Memory B cell (primary cell): ENCODE results near the gene VSIG10L.

Experiments
- ATAC-seq: fragments of 150-1000 bp; cut with Tn5 transposase; 2 replicates; pipeline ENCODE4 v1.10.0; 2021; ENCODE audit warnings: low read depth, mild to moderate bottlenecking, moderate library complexity
- DNase-seq, 2 donors: peaks; one replicate each; pipeline ENCODE4 v3.0.0; 2022; ENCODE audit warnings: low spot score in 2 of 2
- H3K27ac Mint-ChIP-seq: one replicate; pipeline ENCODE4 v1.8.0; 2022; ENCODE audit warnings: mild to moderate bottlenecking, moderate library complexity, mixed read lengths
- H3K27me3 Mint-ChIP-seq: one replicate; pipeline ENCODE4 v1.8.0; 2022; ENCODE audit warnings: mixed read lengths
- H3K36me3 Mint-ChIP-seq: one replicate; pipeline ENCODE4 v1.8.0; 2022; ENCODE audit warnings: mild to moderate bottlenecking, mixed read lengths
- H3K4me1 Mint-ChIP-seq: one replicate; pipeline ENCODE4 v1.8.0; 2022; ENCODE audit warnings: mixed read lengths
- H3K4me3 Mint-ChIP-seq: one replicate; pipeline ENCODE4 v1.8.0; 2022; ENCODE audit warnings: mild to moderate bottlenecking, moderate library complexity, mixed read lengths
- H3K9me3 Mint-ChIP-seq: one replicate; pipeline ENCODE4 v1.8.0; 2022; ENCODE audit warnings: mixed read lengths

Gene VSIG10L

DNA sequence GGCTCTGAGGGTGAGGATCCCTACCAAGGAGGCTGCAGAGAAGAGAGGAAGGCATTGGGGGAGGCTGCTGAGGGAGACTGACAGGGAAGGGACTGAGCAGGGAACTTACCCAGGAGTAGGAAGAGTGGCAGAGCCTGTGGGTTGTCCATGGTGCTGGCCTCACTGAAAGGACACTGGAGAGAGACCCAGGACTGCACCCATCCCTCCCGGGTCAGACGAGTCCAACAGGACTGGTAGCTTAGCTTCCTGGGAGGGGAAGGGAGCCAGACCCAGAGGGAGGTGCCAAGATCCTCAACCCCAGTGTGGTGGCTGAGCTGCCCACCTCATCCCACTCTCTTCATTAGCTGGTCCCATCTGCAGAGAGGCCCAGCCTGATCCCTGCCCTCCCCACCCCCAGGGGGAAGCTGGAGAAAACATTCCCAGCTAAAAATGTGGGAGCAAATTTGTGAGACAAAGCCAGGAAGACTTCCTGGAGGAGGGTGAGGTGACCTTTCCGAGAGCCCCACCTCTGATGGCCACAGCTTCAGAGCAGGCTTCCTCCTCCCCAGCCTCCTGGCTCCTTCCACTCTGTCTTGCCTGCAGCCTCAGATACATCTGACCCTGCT is at the start of gene VSIG10L:
TSS of gene VSIG10L (minus strand) at position 164 of the 605 bp plus-strand sequence. CDS start at position 149, 15 bp downstream.
- ATAC-seq, result no peak
- H3K27ac Mint-ChIP-seq, result peak within 1 kb of the TSS; percentile 63

DNA sequence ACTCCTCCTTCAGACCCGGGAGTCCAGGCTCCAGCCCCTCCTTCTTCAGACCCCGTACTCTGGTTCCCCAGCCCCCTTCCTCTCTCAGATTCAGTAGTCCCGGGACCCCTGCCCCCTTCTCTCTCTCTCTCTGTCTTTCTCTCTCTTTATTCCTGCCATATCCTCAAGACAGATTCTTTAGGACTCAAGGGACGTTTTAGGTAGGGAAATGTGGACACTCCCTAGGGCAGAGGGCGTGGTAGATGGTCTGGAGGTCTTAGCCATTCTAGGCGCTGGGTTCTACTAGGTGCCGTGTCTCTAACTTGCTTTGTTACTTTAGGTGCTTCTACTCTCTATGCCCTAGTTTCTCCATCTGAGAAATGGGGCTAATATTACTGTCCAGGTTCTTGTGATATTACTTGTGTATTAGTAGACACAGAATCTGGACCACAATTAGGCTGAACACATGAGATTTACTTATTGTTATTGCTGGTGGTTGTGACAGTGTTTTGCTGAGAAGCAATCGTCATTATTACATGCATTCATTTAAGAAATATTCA is 49.2 kb upstream of the VSIG10L start:
- Mint-ChIP-seq H3K27me3 (peaks cover 2% of the 10 kb centered on the region), H3K4me3 (no peak overlapping the region), H3K36me3 (no peaks in the 10 kb centered on the region), H3K27ac (no peak overlapping the region), H3K4me1 (peaks cover 15% of the 10 kb centered on the region), H3K9me3 (no peaks in the 10 kb centered on the region)
- no peak for DNase-seq
- ATAC-seq, result no peak

More for the DNA sequence above, at the start of gene VSIG10L:
- Mint-ChIP-seq H3K4me3 (peak within 1 kb of the TSS; percentile 98), H3K4me1 (peaks cover 39% of the 10 kb centered on the region), H3K9me3 (no peaks in the 10 kb centered on the region), H3K36me3 (peaks cover 3% of the 10 kb centered on the region), H3K27me3 (no peaks in the 10 kb centered on the region)
- DNase-seq, result no peak

DNA sequence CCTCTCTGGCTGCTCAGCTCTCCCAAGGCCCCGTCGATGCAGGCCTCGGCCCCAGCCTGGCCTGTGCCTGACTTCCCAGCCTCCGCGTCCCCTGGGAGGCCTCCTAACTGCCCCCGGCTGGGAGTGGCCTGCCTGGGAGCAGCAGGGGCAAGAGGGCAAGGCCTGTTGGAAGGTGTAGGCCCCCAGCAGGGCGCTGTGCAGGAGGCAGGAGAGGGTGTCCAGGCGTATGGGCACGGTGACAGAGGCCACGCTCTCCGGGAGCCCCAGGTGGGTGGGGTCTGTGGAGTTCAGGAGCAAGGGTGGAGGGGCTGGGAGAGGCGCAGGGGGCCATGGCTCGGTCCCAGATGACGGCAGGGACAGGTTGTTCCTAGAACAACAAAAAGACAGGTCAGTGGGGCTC is 47.2 kb upstream of the VSIG10L start:
- H3K27ac Mint-ChIP-seq, result no peak overlapping the region
- H3K4me3 Mint-ChIP-seq, result no peak overlapping the region
- H3K9me3 Mint-ChIP-seq, result no peaks in the 10 kb centered on the region
- DNase-seq, result no peak
- no peaks in the 10 kb centered on the region for H3K36me3 Mint-ChIP-seq
- H3K4me1 Mint-ChIP-seq, result peaks cover 8% of the 10 kb centered on the region
- ATAC-seq, result no peak
- peaks cover 2% of the 10 kb centered on the region for H3K27me3 Mint-ChIP-seq

DNA sequence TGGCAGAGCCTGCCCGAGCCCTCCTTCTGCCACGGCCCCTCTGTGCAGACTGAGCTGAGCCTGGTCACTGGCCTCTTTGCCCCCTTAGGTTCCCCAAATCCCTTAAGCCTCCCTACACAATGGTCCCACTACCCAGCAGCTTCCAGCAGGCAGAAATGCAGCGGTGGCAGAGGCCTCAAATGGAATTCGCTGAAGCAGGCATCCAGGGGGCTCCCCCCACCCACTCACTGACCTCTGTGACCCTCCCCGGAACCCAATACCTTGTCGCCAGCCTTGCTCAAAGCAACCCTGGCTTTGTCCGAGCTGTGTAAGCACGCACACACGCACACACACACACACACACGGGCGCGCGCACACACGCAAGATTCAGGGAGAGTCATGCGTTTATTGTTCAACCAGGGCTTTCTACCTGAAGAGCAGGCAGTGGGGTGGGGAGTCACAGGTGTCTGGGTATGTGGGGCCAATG is 46.0 kb upstream of the VSIG10L start, which contains the start of gene LIM2:
TSS of gene LIM2 (minus strand) at position 51 of the 466 bp plus-strand sequence. CDS start 531 bp downstream, outside the sequence.
- Mint-ChIP-seq H3K4me3 (no peak within 1 kb of the TSS), H3K4me1 (peaks cover 3% of the 10 kb centered on the region), H3K27me3 (peaks cover 2% of the 10 kb centered on the region), H3K9me3 (no peaks in the 10 kb centered on the region), H3K27ac (no peak within 1 kb of the TSS), H3K36me3 (no peaks in the 10 kb centered on the region)
- no peak for DNase-seq
- no peak for ATAC-seq

DNA sequence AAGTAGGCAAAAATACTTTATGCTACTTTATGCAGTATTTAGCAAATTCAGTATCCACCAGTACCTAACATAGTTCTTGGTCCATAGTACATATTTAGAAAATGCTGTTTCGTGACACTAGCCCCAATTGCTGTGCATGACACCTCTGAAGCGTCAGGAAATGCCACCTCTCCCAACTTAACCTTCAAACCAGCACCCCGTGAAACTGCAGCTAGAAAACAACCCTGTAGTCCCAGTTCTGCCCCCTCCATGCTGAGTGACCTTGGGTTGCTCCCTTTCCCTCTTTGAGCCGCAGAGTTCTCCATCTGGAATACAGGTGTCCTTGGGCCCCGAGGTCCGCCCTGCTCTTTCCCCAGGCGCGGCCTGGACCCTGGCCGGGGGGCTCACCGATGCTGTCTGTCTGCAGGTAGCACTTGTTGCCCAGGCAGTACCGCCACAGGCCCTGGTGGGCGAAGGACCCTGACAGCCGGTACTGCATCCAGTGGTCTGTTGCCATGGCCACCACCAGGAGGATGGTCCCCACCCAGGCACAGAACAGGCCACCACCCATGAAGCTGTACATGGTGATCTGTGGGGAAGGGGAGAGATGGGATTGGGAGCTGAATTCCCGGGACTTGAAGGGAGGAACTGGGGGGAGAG is 45.1 kb upstream of the VSIG10L start:
- Mint-ChIP-seq H3K27ac (no peak overlapping the region), H3K9me3 (no peaks in the 10 kb centered on the region), H3K4me3 (no peak overlapping the region), H3K36me3 (no peaks in the 10 kb centered on the region), H3K27me3 (peaks cover 2% of the 10 kb centered on the region), H3K4me1 (peaks cover 3% of the 10 kb centered on the region)
- ATAC-seq, result no peak
- no peak for DNase-seq

DNA sequence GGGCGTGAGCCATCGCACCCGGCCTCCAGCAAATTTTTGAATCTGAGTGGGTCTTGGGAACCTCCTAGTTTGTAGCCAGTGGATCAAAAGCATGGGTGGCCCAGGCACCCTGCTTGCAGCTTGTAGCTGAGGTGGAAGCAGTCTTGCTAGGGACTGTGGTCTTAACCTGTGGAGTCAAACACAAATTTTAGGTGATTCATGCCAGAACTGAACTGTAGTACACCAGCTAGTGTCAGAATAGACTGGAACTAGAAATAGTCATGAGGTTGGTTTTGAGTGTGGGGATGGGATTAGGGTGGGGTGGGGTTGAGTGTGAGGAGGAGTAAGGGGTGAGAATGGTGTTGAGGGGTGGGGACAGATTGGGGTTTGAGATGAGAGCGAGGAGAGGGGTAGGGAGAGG is 40.1 kb upstream of the VSIG10L start:
- Mint-ChIP-seq H3K27me3 (no peaks in the 10 kb centered on the region), H3K4me3 (no peak overlapping the region), H3K27ac (no peak overlapping the region), H3K4me1 (no peaks in the 10 kb centered on the region), H3K36me3 (peaks cover 5% of the 10 kb centered on the region), H3K9me3 (no peaks in the 10 kb centered on the region)
- DNase-seq (no peak), ATAC-seq (no peak)

DNA sequence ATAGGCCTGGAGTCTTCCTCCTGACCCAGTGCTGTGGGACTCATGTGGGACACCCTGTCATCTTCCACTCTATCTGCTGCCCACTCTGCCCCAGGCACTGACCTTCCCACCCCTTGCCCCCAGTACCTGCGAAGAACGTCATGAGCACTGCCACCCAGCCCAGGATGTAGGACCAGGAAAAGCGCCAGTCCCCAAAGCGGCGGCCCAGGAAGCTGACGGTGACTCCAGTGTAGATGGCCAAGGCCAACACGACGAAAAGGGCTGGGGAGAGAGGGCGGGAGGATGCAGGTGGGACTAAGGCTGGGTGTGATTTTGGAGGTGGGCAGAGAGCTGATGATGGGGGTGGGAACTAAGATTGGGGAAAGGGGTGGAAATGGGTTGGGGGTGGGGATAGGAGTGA is 38.4 kb upstream of the VSIG10L start:
- no peak overlapping the region for H3K27ac Mint-ChIP-seq
- H3K27me3 Mint-ChIP-seq, result no peaks in the 10 kb centered on the region
- peaks cover 5% of the 10 kb centered on the region for H3K36me3 Mint-ChIP-seq
- no peak for ATAC-seq
- H3K4me1 Mint-ChIP-seq, result peaks cover under 1% of the 10 kb centered on the region
- DNase-seq, result no peak
- no peak overlapping the region for H3K4me3 Mint-ChIP-seq
- H3K9me3 Mint-ChIP-seq, result no peaks in the 10 kb centered on the region

DNA sequence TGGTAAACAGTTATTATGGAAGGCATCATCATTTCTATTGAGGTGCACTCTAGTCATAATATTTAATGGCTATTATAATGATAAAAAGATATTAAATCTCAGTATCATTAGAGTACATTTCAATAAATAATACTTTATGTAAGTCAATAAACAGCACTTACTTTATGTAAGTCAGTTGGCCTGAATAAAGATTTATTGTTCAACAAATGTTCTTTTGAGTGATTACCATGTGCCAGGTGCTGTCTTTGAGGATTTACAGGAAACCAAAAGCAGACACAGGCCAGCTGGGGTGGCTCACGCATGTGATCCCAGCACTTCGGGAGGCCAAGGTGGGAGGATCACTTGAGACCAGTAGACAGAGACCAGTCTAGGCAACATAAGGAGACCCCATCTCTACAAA is 35.5 kb upstream of the VSIG10L start:
- Mint-ChIP-seq H3K36me3 (peaks cover 5% of the 10 kb centered on the region), H3K4me3 (no peak overlapping the region), H3K4me1 (peaks cover 8% of the 10 kb centered on the region), H3K27ac (no peak overlapping the region), H3K27me3 (no peaks in the 10 kb centered on the region), H3K9me3 (no peaks in the 10 kb centered on the region)
- ATAC-seq, result no peak
- no peak for DNase-seq

DNA sequence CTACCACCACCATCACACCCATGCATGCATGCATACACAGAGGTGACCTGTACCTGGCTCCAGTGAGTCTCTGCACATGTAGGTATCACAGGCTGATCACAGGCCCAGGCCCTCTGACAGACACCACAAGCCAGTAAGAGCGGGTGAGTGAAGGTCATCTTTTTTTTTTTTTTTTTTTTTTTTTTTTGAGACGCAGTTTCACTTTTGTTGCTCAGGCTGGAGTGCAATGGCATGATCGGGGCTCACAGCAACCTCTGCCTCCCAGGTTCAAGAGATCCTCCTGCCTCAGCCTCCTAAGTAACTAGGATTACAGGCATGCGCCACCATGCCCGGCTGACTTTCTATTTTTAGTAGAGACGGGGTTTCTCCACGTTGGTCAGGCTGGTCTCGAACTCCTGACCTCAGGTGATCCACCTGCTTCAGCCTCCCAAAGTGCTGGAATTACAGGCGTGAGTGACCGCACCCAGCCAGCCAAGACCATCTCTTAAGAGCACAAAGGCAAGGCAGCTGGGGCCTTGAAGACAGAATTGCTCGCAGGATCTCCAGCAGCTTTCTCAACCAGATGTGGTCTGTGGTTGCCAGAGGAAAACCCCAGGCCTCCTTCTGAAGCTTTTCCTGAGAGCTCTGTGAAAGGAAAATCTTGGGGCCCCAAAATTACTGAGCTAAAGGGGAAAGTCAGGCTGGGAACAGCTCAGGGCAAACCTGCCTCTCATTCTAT is 33.7 kb upstream of the VSIG10L start:
- no peak overlapping the region for H3K27ac Mint-ChIP-seq
- H3K36me3 Mint-ChIP-seq, result peaks cover 3% of the 10 kb centered on the region
- ATAC-seq (no peak), DNase-seq (no peak)
- H3K27me3 Mint-ChIP-seq, result no peaks in the 10 kb centered on the region
- peaks cover 10% of the 10 kb centered on the region for H3K4me1 Mint-ChIP-seq
- H3K9me3 Mint-ChIP-seq, result no peaks in the 10 kb centered on the region
- no peak overlapping the region for H3K4me3 Mint-ChIP-seq

DNA sequence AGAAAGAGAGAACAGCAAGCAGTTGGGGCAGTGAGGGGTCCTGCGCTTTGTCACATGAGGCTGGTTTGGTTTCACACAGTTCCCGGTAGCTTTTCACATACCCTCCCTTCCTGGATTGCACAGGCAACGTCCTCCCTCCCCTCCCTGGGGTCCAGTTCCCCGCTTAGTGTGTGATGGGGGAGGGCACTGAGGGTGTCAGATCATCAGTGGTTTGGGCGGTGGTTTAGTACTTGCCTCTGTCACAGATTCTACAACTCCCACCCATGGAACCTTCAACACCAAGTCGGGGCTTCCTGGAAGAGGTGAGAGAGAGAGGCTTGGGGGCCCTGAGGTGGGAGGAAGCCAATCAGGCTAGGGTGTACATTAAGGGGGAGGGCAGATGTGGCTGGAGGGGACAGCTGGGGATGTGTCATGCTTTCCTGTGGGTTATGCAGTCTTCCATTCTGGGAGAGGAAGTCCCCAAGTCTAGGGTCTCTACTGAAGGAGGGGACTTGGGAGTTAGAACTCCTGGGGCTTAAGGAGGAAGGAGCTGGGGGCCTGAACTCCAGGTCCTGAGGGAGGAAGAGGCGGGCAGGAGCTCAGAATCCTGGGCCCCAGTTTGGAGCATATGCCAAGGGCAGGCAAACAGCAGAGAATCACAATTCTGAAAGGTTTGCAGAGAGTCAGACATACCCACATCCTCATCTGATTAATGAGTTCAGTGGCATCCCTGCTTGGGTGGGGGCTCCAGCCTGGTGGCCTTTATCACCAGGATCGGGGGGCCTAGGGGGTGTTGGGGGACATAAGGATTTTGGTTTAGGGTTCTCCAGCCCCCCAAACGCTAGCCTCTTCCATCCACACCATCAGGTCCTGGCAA is 30.9 kb upstream of the VSIG10L start, which contains the start of gene NKG7:
TSS of gene NKG7 (minus strand) at position 6 of the 856 bp plus-strand sequence. CDS start 119 bp downstream, outside the sequence.
- no peak for DNase-seq
- no peaks in the 10 kb centered on the region for H3K36me3 Mint-ChIP-seq
- no peak within 1 kb of the TSS for H3K27ac Mint-ChIP-seq
- H3K9me3 Mint-ChIP-seq, result no peaks in the 10 kb centered on the region
- peaks cover 14% of the 10 kb centered on the region for H3K4me1 Mint-ChIP-seq
- H3K4me3 Mint-ChIP-seq, result no peak within 1 kb of the TSS
- H3K27me3 Mint-ChIP-seq, result no peaks in the 10 kb centered on the region
- ATAC-seq, result no peak

DNA sequence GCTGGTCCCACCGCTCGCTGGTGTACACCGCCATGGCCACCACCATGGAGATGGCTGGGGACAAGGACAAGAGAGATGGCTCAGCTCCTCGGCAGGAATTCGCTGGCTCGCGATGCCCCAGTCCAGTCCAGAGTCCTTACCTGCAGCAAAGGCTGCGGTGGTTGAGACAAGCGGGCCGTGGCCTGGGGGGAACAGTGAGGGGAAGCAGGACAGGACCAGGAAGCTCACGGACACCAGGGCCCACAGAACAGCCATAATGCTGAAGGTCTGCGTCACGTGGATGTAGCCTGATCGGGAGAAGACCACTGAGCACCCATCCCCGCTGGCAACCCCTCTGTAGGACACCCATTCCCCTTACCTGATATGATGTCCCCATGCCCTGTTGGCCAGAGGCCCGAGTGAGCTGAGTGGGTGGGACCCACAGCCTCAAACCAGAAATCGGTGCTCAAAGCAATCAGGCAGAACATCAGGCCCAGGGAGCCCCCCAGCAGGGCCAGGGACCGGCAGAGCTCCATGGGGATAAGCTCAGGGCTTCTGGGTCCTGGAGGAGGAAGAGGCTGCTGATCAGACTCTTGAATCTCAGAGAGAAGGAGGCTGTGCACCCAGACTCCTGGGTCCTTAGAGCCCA is 30.2 kb upstream of the VSIG10L start:
- Mint-ChIP-seq H3K4me1 (peaks cover 14% of the 10 kb centered on the region), H3K27ac (no peak overlapping the region), H3K36me3 (no peaks in the 10 kb centered on the region), H3K27me3 (no peaks in the 10 kb centered on the region), H3K9me3 (no peaks in the 10 kb centered on the region), H3K4me3 (no peak overlapping the region)
- DNase-seq (no peak), ATAC-seq (no peak)

DNA sequence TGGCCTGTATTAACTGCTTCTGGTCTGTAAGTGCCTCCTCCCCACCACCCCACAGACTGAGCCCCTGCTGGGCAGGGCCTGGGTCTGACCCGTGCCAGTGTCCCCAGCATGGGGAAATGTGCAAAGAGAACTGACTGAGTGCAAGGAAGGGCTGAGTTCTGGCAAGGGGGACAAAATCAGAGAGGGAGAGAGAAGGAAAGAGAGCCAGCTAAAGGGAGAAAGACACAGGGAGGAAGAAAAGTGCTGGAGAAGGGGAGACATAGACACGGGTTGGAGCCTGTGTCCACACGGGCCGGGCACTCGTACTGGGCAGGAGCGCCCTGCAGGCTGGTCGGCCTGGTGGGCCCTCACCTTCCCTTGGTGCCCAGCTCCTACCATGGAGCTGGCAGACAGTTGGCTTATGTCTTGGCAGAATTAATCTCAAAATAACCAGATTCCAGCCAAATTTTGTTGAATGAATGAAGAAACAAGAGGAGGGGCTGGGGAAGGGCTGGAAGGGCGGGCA is 29.3 kb upstream of the VSIG10L start:
- DNase-seq (no peak), ATAC-seq (no peak)
- Mint-ChIP-seq H3K36me3 (no peaks in the 10 kb centered on the region), H3K27me3 (no peaks in the 10 kb centered on the region), H3K4me1 (peaks cover 20% of the 10 kb centered on the region), H3K4me3 (no peak overlapping the region), H3K27ac (no peak overlapping the region), H3K9me3 (no peaks in the 10 kb centered on the region)

DNA sequence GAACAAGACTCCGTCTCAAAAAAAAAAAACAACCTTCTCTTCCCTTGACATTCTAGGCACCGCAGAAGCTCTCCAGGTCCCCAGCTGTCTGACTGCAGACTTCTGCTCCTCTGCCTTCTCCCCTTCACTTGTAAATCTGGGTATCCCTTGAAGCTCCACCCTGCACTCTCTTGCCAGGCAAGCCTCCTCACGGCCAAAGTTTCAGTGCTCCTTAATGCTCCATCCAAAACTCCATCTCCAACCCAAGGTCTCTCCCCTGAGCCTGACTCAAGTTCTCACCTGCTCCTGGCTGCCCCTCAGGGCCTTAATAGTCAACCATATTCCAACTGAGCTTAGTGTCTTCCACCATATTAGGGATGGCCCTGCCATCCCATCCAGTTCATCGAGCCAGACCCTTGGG is 28.3 kb upstream of the VSIG10L start:
- Mint-ChIP-seq H3K9me3 (no peaks in the 10 kb centered on the region), H3K27me3 (no peaks in the 10 kb centered on the region), H3K27ac (no peak overlapping the region), H3K4me3 (no peak overlapping the region), H3K4me1 (peaks cover 24% of the 10 kb centered on the region), H3K36me3 (no peaks in the 10 kb centered on the region)
- ATAC-seq (no peak), DNase-seq (no peak)
